ENCODE data around the gene PALS1.
"Not testable (repeated sequence)": the region's sequence is repeated elsewhere in the genome, so short reads cannot be mapped to it uniquely, and the experiment has no call there.

The PALS1 gene

GRCh38 chr14:67260965-67261364, 19.7 kb downstream of the PALS1 start:
- DNase-seq, result no peak

GRCh38 chr14:67263499-67264149, 22.4 kb downstream of the PALS1 start:
- DNase-seq, result no peak

GRCh38 chr14:67265131-67265530, 23.9 kb downstream of the PALS1 start:
- DNase-seq, result no peak

GRCh38 chr14:67267576-67268328, 26.5 kb downstream of the PALS1 start:
- DNase-seq, result no peak

- DNase-seq, result no peak
These were observed 27.4 kb downstream of the PALS1 start for GRCh38 chr14:67268426-67269150.

- no peak for DNase-seq
These were observed 28.2 kb downstream of the PALS1 start for GRCh38 chr14:67269298-67270060.

- DNase-seq, result no peak
These were observed 29.0 kb downstream of the PALS1 start for GRCh38 chr14:67270145-67270753.

GRCh38 chr14:67270933-67271332, 29.7 kb downstream of the PALS1 start:
- no peak for DNase-seq

GRCh38 chr14:67273281-67273680, 32.0 kb downstream of the PALS1 start:
- DNase-seq, result not testable (repeated sequence)

- no peak for DNase-seq
These were observed 34.9 kb downstream of the PALS1 start for GRCh38 chr14:67276131-67276530.

GRCh38 chr14:67280506-67280905, 39.3 kb downstream of the PALS1 start:
- DNase-seq, result no peak

- no peak for DNase-seq
These were observed 44.7 kb downstream of the PALS1 start for GRCh38 chr14:67285876-67286452.

Data from stimulated activated CD4-positive, alpha-beta T cell treated with anti-CD3 and anti-CD28 coated beads, Interleukin-4, amount 100 ng/mL, for 1 hour (primary cell).